GM21390 (cell line): ENCODE measurements around the gene ASPDH.
"Not testable (repeated sequence)": the region's sequence is repeated elsewhere in the genome, so short reads cannot be mapped to it uniquely, and the experiment has no call there.

Experiments used
- ATAC-seq: cut with Tn5 transposase; IDR thresholded peaks from one replicate; pipeline ENCODE4 v1.9.1; 2021; ENCODE audit not compliant: unreplicated experiment

Gene ASPDH

GRCh38 chr19:50480281-50481111 lies 33.2 kb downstream of the ASPDH start:
- ATAC-seq: no peak

DNA sequence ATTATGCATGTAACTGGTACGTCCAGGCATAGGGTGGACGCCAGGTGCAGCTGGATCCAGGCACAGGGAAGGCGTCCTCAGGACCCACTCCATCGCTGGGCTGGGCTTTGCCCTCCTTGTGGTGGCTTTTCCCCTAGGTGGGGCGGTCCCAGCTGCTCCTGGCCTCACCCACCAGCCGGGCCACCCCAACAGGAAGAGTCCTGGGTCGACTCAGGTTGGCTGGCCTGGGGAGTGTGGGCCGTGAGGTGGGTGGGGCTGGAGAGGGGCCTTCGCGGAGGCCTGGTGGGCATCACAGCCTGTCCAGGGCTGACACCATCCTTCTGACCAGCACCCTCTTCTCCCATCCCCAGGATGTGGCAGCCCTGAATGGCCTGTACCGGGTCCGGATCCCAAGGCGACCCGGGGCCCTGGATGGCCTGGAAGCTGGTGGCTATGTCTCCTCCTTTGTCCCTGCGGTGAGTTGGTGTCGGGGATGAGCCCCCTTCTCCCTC lies 33.9 kb downstream of the ASPDH start:
- ATAC-seq: no peak

DNA sequence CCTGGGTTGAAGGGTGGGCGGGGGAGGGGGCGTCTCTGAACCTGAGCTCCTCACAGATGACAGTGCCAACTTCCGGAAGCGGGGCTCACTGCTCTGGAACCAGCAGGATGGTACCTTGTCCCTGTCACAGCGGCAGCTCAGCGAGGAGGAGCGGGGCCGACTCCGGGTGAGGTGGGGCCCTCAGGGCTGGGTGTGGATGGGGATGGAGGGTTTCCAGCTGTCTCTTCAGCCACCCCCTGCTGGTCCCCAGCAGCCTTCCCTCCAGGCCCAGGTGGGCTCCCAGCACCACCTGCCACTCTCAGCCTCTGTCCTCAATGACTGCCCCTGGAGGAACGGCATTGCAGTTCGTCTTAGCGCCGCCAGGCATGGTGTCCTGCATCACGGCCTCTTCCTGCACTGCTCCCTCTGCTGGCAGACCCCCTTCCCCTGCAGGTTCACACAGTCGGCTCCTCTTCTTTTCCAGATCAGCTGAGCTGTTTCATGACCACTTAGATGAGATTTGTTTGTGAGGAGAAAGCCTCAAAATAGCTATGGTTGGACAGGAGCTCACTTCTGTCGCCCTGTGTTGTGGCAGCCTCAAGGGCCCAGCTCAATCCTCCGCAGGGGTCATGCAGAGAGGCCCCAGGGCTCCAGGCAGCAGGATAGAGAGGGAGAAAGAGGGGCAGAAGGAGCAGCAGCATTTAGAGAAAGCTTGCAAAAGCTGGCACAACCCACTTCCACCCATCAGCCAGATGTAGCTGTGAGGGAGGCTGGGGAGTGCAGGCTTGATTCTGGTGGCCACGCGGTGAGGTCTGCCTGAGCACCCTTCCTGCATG lies 34.6 kb downstream of the ASPDH start:
- ATAC-seq: no peak

- ATAC-seq: no peak
These were observed 35.8 kb downstream of the ASPDH start for GRCh38 chr19:50477751-50478515.

GRCh38 chr19:50476907-50477238 lies 36.8 kb downstream of the ASPDH start:
- ATAC-seq: no peak

- peak; percentile 78 for ATAC-seq
These were observed 37.3 kb downstream of the ASPDH start, which contains the start of the genes EMC10 and GARIN5A for GRCh38 chr19:50476224-50476906. TSS of gene EMC10 (plus strand) at chr19:50476507. CDS start at chr19:50476545, 38 bp downstream. TSS of gene GARIN5A (minus strand) at chr19:50476848. CDS start at chr19:50476388, 460 bp downstream.

DNA sequence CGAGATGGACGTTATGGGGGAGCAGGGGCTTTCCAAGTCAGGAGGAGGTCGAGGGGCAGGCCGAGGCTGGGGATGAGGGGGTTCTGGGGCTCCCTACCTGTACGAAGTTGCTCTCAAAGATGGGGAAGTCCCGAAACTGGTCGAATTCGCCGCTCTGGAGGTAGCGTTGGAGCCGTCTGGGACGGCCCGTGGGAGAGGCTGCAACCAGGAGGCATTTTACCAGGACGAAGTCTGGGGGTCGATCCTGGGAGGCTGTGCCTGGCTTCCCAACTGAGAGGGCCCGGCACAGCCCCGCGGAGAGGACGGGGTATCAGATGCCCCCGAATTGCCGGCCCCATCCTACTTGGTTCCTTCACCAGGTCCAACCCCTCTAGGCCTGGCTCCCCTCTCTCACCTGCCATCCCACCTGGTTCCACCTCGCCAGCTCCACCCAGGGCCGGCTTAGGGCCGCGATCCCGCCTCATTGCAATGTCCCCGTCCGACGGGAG lies 37.9 kb downstream of the ASPDH start:
- no peak for ATAC-seq

- ATAC-seq: no peak
These were observed 38.6 kb downstream of the ASPDH start for GRCh38 chr19:50475101-50475568.

- not testable (repeated sequence) for ATAC-seq
These were observed 40.4 kb downstream of the ASPDH start for GRCh38 chr19:50473336-50473735.

- ATAC-seq: no peak
These were observed 44.9 kb downstream of the ASPDH start for GRCh38 chr19:50468818-50469217.

GRCh38 chr19:50467566-50467965 lies 46.1 kb downstream of the ASPDH start:
- no peak for ATAC-seq

- no peak for ATAC-seq
These were observed 47.0 kb downstream of the ASPDH start for GRCh38 chr19:50466706-50467039.

DNA sequence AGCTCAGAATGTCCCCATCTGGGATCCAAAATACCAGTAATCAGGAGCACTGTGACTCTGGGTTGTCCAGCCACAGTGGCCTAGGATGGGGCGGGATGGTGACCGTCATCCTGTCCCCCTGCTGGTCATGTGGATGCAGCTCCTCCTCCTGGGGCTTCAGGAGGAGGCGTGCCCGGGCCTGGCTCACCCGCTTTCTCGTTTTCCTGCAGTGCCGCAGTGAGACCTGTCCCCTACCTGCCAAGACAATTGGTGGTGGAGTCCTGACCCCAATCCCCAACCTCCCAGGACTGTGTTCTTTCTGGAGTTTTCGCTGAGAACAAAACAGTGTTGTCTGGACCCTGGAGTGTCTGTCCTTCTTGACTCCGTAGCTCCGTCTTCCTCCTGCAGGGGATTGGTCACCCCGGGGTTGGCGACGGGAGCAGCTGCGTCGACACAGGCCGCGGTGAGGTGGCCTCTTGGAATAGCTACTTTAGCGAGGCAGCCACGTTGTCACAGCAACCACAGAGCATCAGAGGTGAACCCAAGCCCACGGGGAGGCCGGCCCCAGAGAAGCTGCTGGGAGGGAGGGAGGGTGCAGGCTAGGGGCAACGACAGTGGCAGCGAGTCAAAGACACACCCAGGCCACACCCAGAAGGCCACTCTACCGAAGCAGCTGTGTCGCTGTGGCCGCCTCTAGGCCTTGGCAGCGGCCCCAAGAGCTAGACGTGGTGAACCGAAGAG lies 47.6 kb downstream of the ASPDH start:
- no peak for ATAC-seq

DNA sequence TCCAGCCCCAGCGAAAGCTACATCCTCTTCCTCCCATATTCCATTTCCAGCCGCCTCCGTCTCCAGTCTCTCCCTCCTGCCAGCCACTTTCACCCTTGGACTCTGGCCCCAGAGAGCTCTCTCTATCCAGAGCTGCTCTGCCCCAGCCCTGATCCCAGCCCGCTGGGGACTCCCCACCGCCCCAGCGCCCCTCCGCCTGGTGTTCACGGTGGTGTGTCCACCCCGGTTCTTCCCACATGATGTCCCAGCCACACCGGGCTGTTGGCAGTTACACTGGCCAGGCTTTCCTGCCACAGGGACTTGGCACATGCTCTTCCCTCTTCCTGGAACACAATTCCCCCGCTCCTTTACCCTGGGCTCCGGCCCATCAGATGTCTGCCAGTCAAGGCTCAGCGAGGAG lies 48.7 kb downstream of the ASPDH start:
- ATAC-seq: no peak

- ATAC-seq: no peak
These were observed 49.4 kb downstream of the ASPDH start for GRCh38 chr19:50464348-50464747.

GRCh38 chr19:50462970-50463369 lies 50.7 kb downstream of the ASPDH start:
- ATAC-seq: no peak
